Keratinocyte (primary cell): ENCODE measurements around the gene HUS1B. TPM values are rescaled to one million over a fixed set of nuclear protein-coding genes. Genes with fewer than 3 reads are reported as not detected.
"Not testable (repeated sequence)": the region's sequence is repeated elsewhere in the genome, so short reads cannot be mapped to it uniquely, and the experiment has no call there.

ENCODE experiments used
- DNase-seq: peaks from one replicate; pipeline ENCODE4 v3.0.0-alpha.2; 2011; ENCODE audit warnings: low read depth, missing footprints, low spot score
- FAIRE-seq: peaks from 2 replicates; lab custom pipeline; 2011; peaks lifted over from hg19 to GRCh38; lab: Jason Lieb, UNC
- H2AFZ ChIP-seq: 2 replicates; pipeline ENCODE4 v1.6.0; 2012; ENCODE audit warnings: low read length, control low read depth, inconsistent platforms; ENCODE audit not compliant: control insufficient read depth
- H3K27ac ChIP-seq: 2 replicates; pipeline ENCODE4 v1.5.1; 2011; ENCODE audit warnings: low read length; ENCODE audit not compliant: control insufficient read depth, insufficient read depth
- H3K27me3 ChIP-seq: 3 replicates; pipeline ENCODE4 v1.6.0; 2011; ENCODE audit warnings: low read length; ENCODE audit not compliant: control insufficient read depth, insufficient read depth; ENCODE audit errors: extremely low read depth
- H3K36me3 ChIP-seq, 2 experiments: 2 replicates in 1 of 2; 3 replicates in 1 of 2; pipeline ENCODE4 v1.5.1; 2011; ENCODE audit warnings: low read length in 2 of 2, mild to moderate bottlenecking in 1 of 2; ENCODE audit not compliant: control insufficient read depth in 2 of 2, insufficient read depth in 2 of 2; ENCODE audit errors: extremely low read depth in 1 of 2
- H3K4me1 ChIP-seq: 3 replicates; pipeline ENCODE4 v1.5.1; 2011; ENCODE audit warnings: low read length; ENCODE audit not compliant: control insufficient read depth, insufficient read depth; ENCODE audit errors: extremely low read depth
- H3K4me2 ChIP-seq: 3 replicates; pipeline ENCODE4 v1.6.0; 2011; ENCODE audit warnings: low read depth, low read length; ENCODE audit not compliant: control insufficient read depth, insufficient read depth; ENCODE audit errors: extremely low read depth
- H3K4me3 ChIP-seq, 3 experiments: fragments of 200-600 bp in 1 of 3; sonication (generic) in 1 of 3; 2 replicates in 2 of 3; 3 replicates in 1 of 3; pipeline ENCODE4 v1.5.1; 2011 to 2016; ENCODE audit warnings: low read length in 3 of 3, mild to moderate bottlenecking in 3 of 3, control low read depth in 2 of 3, inconsistent platforms in 1 of 3, low read depth in 1 of 3, mixed read lengths in 1 of 3, mixed run types in 1 of 3, moderate library complexity in 1 of 3; ENCODE audit not compliant: control insufficient read depth in 2 of 3, insufficient read depth in 2 of 3; ENCODE audit errors: extremely low read depth in 1 of 3
- H3K79me2 ChIP-seq: 2 replicates; pipeline ENCODE4 v1.6.0; 2012; ENCODE audit warnings: low read length; ENCODE audit not compliant: control insufficient read depth, insufficient read depth
- H3K9ac ChIP-seq: 3 replicates; pipeline ENCODE4 v1.6.0; 2011; ENCODE audit warnings: low read length; ENCODE audit not compliant: control insufficient read depth, insufficient read depth; ENCODE audit errors: extremely low read depth
- H3K9me1 ChIP-seq: 3 replicates; pipeline ENCODE4 v1.6.0; 2011; ENCODE audit warnings: low read length; ENCODE audit not compliant: control insufficient read depth, insufficient read depth; ENCODE audit errors: extremely low read depth
- H3K9me3 ChIP-seq: 2 replicates; pipeline ENCODE4 v1.5.1; 2012; ENCODE audit warnings: low read depth, low read length; ENCODE audit not compliant: control insufficient read depth
- H4K20me1 ChIP-seq: 3 replicates; pipeline ENCODE4 v1.6.0; 2011; ENCODE audit warnings: low read length; ENCODE audit not compliant: control insufficient read depth, insufficient read depth; ENCODE audit errors: extremely low read depth
- EZH2 ChIP-seq: IDR thresholded peaks from one replicate; pipeline ENCODE4 v1.6.1; 2012; ENCODE audit warnings: inconsistent platforms, mild to moderate bottlenecking, low read length, moderate library complexity
- dilution Hi-C: fragments of 300-500 bp; cut with MboI; formaldehyde crosslinking; loops from one replicate; pipeline ENCODE4 v1.7.0; 2020; ENCODE audit warnings: low sequenced_read_pairs; ENCODE audit not compliant: extremely low pct_ligation_motif_present
- polyA plus RNA-seq, 5 experiments: library from polyadenylated mRNA; depleted of rRNA in 3 of 5; stranded (reverse) in 3 of 5; stranded (forward) in 1 of 5; unstranded in 1 of 5; fragments of >200 nt; gene quantifications; 1 replicate in 1 of 5; 2 replicates in 3 of 5; 3 replicates in 1 of 5; pipeline versions ENCODE4 v1.2.1 to v1.2.3, GENCODE V29; 2011 to 2012; ENCODE audit warnings: missing spikeins in 2 of 5, low read depth in 1 of 5, low replicate concordance in 1 of 5
- TF ChIP-seq, protein P1 (sequence below), 3 experiments: IDR thresholded peaks in 1 of 3; conservative IDR thresholded peaks in 1 of 3; optimal IDR thresholded peaks in 1 of 3; 2 replicates in 2 of 3; 3 replicates in 1 of 3; pipeline versions ENCODE3 to v1.5.1; 2011; ENCODE audit warnings: low read length in 3 of 3, mild to moderate bottlenecking in 3 of 3, moderate library complexity in 2 of 3, control low read depth in 1 of 3, inconsistent platforms in 1 of 3; ENCODE audit not compliant: insufficient read depth in 2 of 3; ENCODE audit errors: extremely low read depth in 1 of 3

Gene HUS1B
- polyA plus RNA-seq, 1 donor (not counting 4 experiments of a cell fraction or from before 2014, with no cell fraction given) = 0.13 TPM

DNA sequence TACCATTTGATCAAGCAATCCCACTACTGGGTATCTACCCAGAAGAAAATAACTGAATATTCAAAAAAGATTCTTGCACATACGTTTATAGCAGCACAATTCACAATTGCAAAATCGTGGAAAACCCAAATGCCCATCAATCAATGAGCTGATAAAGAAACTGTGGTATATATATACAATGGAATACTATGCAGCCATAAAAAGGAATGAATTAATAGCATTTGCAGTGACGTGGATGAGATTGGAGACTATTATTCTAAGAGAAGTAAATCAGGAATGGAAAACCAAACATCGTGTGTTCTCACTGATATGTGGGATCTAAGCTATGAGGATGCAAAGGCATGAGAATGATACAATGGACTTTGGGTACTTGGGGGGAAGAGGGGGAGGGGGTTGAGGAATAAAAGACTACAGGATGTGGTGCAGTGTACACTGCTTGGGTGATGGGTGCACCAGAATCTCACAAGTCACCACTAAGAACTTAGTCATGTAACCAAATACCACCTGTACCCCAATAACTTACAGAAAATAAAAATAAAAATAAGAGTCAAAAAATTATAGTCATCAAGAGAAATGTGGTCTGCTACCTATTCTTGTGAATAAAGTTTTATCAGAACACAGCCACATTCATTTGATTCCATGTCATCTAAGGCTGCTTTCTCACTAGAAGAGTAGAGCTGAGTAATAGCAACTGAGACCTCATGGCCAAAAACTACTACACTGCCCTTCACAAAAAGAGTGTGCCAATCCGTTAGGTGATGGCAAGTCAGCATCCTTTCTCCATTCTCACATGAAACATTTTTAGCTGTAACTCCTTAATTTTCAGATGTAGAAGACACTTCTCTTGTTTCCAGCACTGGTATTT is 8.7 kb upstream of the HUS1B start:
- FAIRE-seq (no peak), DNase-seq (no peak)
- no peak overlapping the region for H3K4me3 ChIP-seq
- H3K4me1 ChIP-seq = no peaks in the 10 kb centered on the region
- H3K4me2 ChIP-seq = no peak overlapping the region
- H3K9me1 ChIP-seq = no peaks in the 10 kb centered on the region
- H4K20me1 ChIP-seq = no peaks in the 10 kb centered on the region
- no peaks in the 10 kb centered on the region for H3K9me3 ChIP-seq
- TF ChIP-seq EZH2 = no peak
- TF ChIP-seq, protein P1, sequence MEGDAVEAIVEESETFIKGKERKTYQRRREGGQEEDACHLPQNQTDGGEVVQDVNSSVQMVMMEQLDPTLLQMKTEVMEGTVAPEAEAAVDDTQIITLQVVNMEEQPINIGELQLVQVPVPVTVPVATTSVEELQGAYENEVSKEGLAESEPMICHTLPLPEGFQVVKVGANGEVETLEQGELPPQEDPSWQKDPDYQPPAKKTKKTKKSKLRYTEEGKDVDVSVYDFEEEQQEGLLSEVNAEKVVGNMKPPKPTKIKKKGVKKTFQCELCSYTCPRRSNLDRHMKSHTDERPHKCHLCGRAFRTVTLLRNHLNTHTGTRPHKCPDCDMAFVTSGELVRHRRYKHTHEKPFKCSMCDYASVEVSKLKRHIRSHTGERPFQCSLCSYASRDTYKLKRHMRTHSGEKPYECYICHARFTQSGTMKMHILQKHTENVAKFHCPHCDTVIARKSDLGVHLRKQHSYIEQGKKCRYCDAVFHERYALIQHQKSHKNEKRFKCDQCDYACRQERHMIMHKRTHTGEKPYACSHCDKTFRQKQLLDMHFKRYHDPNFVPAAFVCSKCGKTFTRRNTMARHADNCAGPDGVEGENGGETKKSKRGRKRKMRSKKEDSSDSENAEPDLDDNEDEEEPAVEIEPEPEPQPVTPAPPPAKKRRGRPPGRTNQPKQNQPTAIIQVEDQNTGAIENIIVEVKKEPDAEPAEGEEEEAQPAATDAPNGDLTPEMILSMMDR (optimal IDR thresholded peaks at IDR 0.05 in 1 of 3, IDR thresholded peaks at IDR 0.05 in 1 of 3, conservative IDR thresholded peaks at IDR 0.05 in 1 of 3; ENCODE audit: extremely low read depth in 1 of 3, insufficient read depth in 2 of 3, low read length in 3 of 3) = no peak
- no peaks in the 10 kb centered on the region for H3K27me3 ChIP-seq
- no peak overlapping the region for H3K27ac ChIP-seq
- H3K79me2 ChIP-seq = peaks cover 47% of the 10 kb centered on the region
- peaks cover 0 to 4% of the 10 kb centered on the region in 2 experiments for H3K36me3 ChIP-seq
- no peak overlapping the region for H2AFZ ChIP-seq
- dilution Hi-C loops = no loop called here
- no peak overlapping the region for H3K9ac ChIP-seq

DNA sequence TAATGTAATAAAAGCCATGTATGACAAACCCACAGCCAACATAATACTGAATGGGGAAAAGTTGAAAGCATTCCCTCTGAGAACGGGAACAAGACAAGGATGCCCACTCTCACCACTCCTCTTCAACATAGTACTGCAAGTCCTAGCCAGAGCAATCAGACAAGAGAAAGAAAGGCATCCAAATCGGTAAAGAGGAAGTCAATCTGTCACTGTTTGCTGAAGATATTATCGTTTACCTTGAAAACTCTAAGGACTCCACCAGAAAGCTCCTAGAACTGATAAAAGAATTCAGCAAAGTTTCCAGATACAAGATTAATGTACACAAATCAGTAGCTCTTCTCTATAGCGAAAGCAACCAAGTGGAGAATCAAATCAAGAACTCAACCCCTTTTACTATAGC is 6.9 kb upstream of the HUS1B start:
- H3K4me2 ChIP-seq, H3K27ac ChIP-seq, dilution Hi-C loops, FAIRE-seq, H3K9ac ChIP-seq, H4K20me1 ChIP-seq, H3K4me1 ChIP-seq, H3K27me3 ChIP-seq, H3K9me3 ChIP-seq, H2AFZ ChIP-seq, DNase-seq, H3K9me1 ChIP-seq, H3K4me3 ChIP-seq, H3K36me3 ChIP-seq: not testable (repeated sequence)
- H3K79me2 ChIP-seq = peaks cover 46% of the 10 kb centered on the region
